ENCODE measurements around the gene CCR5AS.
"Not testable (repeated sequence)": the region's sequence is repeated elsewhere in the genome, so short reads cannot be mapped to it uniquely, and the experiment has no call there.

The CCR5AS gene

GRCh38 chr3:46395766-46396530 is 10.9 kb downstream of the CCR5AS start:
- H3K4me1 Mint-ChIP-seq: peaks cover 0 to 3% (median 0%) of the 10 kb centered on the region in 4 donors
- H3K27me3 ChIP-seq (ENCODE audit: insufficient read depth, low read length): no peaks in the 10 kb centered on the region
- POLR2A ChIA-PET (ENCODE audit: partially characterized antibody): no interaction called here
- no peak overlapping the region for H3K4me3 Mint-ChIP-seq
- intact Hi-C loops (cut with micrococcal nuclease): no loop called here
- no peak for DNase-seq
- H3K4me1 ChIP-seq (ENCODE audit: insufficient read depth, low read length): no peaks in the 10 kb centered on the region
- H3K9me3 ChIP-seq (ENCODE audit: control insufficient read depth in 1 of 2, low read length in 2 of 2): no peaks in the 10 kb centered on the region
- peak overlapping the region in 1 of 7 donors; percentile 11 for H3K27ac Mint-ChIP-seq
- H3K9me3 Mint-ChIP-seq: no peaks in the 10 kb centered on the region
- H3K4me3 ChIP-seq (ENCODE audit: low read length in 2 of 2): no peak overlapping the region
- H3K36me3 Mint-ChIP-seq: no peaks in the 10 kb centered on the region
- H3K36me3 ChIP-seq (ENCODE audit: insufficient read depth, low read length): no peaks in the 10 kb centered on the region
- H3K27ac ChIP-seq (ENCODE audit: low read depth, low read length): no peak overlapping the region
- CTCF ChIA-PET (ENCODE audit: partially characterized antibody): no interaction called here
- no peaks in the 10 kb centered on the region for H3K27me3 Mint-ChIP-seq

DNA sequence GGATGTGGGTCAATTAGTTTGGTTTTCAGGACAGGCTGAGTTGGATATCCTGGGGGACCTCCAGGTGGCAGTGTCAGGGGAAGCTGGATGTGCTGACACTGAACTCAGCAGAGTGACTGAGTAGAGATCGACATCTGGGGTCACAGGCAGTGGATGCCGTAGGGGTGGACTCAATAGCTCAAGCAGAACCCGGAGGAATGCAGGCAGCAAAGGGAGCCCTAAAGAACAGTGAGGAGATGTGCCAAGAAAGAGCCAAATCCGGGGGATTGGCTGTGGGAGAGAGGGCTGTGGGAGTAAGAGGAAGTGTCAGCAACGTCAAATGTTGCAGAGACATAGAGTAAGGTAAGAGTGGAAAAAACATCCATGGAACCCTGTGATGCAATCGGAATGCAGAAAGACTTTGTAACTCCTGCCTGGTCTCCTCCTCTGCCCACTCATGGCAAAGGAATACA is 11.6 kb downstream of the CCR5AS start:
- intact Hi-C loops (cut with micrococcal nuclease): no loop called here
- H3K4me3 Mint-ChIP-seq: no peak overlapping the region
- no peaks in the 10 kb centered on the region for H3K27me3 Mint-ChIP-seq
- no peaks in the 10 kb centered on the region for H3K9me3 ChIP-seq (ENCODE audit: control insufficient read depth in 1 of 2, low read length in 2 of 2)
- peaks cover 0 to 3% (median 0%) of the 10 kb centered on the region in 4 donors for H3K4me1 Mint-ChIP-seq
- DNase-seq: no peak
- H3K4me3 ChIP-seq (ENCODE audit: low read length in 2 of 2): no peak overlapping the region
- ChIA-PET POLR2A (ENCODE audit: partially characterized antibody) (no interaction called here), CTCF (ENCODE audit: partially characterized antibody) (interaction anchor here (0.6 kb wide), 1 partner anchor 88 kb away, joined by 3 read pairs; no protein-coding TSS in a partner anchor)
- peak overlapping the region in 1 of 7 donors; percentile 6 for H3K27ac Mint-ChIP-seq
- no peak overlapping the region for H3K27ac ChIP-seq (ENCODE audit: low read depth, low read length)
- H3K4me1 ChIP-seq (ENCODE audit: insufficient read depth, low read length): no peaks in the 10 kb centered on the region
- H3K36me3 ChIP-seq (ENCODE audit: insufficient read depth, low read length): no peaks in the 10 kb centered on the region
- no peaks in the 10 kb centered on the region for H3K36me3 Mint-ChIP-seq
- no peaks in the 10 kb centered on the region for H3K9me3 Mint-ChIP-seq
- H3K27me3 ChIP-seq (ENCODE audit: insufficient read depth, low read length): no peaks in the 10 kb centered on the region

DNA sequence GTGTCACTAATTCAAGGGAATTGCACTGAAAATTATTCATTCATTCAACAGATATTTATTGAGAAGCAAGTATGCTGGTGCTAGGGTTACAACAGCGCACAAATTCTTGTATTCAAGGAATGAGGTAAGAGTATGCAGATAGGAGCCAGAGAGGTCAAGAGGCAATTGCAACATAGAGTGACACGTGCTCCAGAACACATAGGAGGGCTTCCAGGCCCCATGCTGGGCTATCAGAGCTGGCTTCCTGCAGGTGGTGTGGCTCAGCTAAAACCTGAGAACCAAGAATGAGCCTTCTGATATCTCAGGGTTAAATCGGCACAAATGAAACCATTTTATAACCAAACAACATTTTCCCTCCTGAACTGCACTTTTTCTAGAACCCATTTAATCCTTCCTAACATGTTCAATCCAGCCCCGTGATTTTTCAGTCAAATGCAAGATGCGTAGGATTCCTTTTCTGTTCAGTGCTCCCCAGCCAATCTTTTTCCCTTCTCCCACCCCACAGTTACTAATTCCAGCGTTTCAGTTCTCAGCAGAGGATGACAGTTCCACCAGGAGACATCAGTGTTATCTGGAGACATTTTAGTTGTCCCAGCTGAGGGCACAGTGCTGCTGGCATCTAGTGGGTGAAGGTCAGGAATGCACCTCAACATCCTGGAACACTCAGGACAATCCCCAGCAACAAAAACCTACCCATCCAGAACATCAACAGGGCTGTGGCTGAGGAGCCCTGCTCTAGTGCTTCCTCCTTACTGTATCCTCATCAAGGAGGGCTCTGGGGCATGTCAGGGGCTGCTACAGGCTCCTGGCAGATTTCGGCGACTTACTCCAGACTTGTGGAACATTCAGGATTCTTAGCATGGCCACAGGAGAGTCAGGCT is 13.1 kb downstream of the CCR5AS start:
- Mint-ChIP-seq H3K9me3 (no peaks in the 10 kb centered on the region), H3K36me3 (no peaks in the 10 kb centered on the region), H3K27me3 (no peaks in the 10 kb centered on the region), H3K27ac (peak overlapping the region in 1 of 7 donors; percentile 52), H3K4me1 (peaks cover 0 to 3% (median 0%) of the 10 kb centered on the region in 4 donors), H3K4me3 (no peak overlapping the region)
- no peaks in the 10 kb centered on the region for H3K36me3 ChIP-seq (ENCODE audit: insufficient read depth, low read length)
- no peaks in the 10 kb centered on the region for H3K27me3 ChIP-seq (ENCODE audit: insufficient read depth, low read length)
- ChIA-PET CTCF (ENCODE audit: partially characterized antibody) (no interaction called here), POLR2A (ENCODE audit: partially characterized antibody) (no interaction called here)
- H3K27ac ChIP-seq (ENCODE audit: low read depth, low read length): no peak overlapping the region
- H3K4me1 ChIP-seq (ENCODE audit: insufficient read depth, low read length): no peaks in the 10 kb centered on the region
- DNase-seq: no peak
- no peak overlapping the region for H3K4me3 ChIP-seq (ENCODE audit: low read length in 2 of 2)
- H3K9me3 ChIP-seq (ENCODE audit: control insufficient read depth in 1 of 2, low read length in 2 of 2): no peaks in the 10 kb centered on the region
- intact Hi-C loops (cut with micrococcal nuclease): no loop called here

- Histone ChIP-seq H3K4me1 (ENCODE audit: insufficient read depth, low read length) (no peaks in the 10 kb centered on the region), H3K9me3 (ENCODE audit: control insufficient read depth in 1 of 2, low read length in 2 of 2) (no peaks in the 10 kb centered on the region), H3K27me3 (ENCODE audit: insufficient read depth, low read length) (no peaks in the 10 kb centered on the region), H3K4me3 (ENCODE audit: low read length in 2 of 2) (no peak overlapping the region), H3K27ac (ENCODE audit: low read depth, low read length) (no peak overlapping the region), H3K36me3 (ENCODE audit: insufficient read depth, low read length) (no peaks in the 10 kb centered on the region)
- no peak overlapping the region for H3K4me3 Mint-ChIP-seq
- H3K4me1 Mint-ChIP-seq: peaks cover 0 to 3% (median 0%) of the 10 kb centered on the region in 4 donors
- H3K36me3 Mint-ChIP-seq: no peaks in the 10 kb centered on the region
- ChIA-PET POLR2A (ENCODE audit: partially characterized antibody) (no interaction called here), CTCF (ENCODE audit: partially characterized antibody) (no interaction called here)
- no peak for DNase-seq
- H3K9me3 Mint-ChIP-seq: no peaks in the 10 kb centered on the region
- no peaks in the 10 kb centered on the region for H3K27me3 Mint-ChIP-seq
- peak overlapping the region in 1 of 7 donors; percentile 19 for H3K27ac Mint-ChIP-seq
- intact Hi-C loops (cut with micrococcal nuclease): no loop called here
Observed at GRCh38 chr3:46393011-46393410, 13.9 kb downstream of the CCR5AS start.

GRCh38 chr3:46391526-46391925 is 15.3 kb downstream of the CCR5AS start:
- H3K27me3 ChIP-seq (ENCODE audit: insufficient read depth, low read length); H3K9me3 Mint-ChIP-seq; intact Hi-C loops (cut with micrococcal nuclease); DNase-seq; H3K4me1 Mint-ChIP-seq; H3K36me3 ChIP-seq (ENCODE audit: insufficient read depth, low read length); CTCF ChIA-PET (ENCODE audit: partially characterized antibody); H3K4me3 ChIP-seq (ENCODE audit: low read length in 2 of 2); H3K36me3 Mint-ChIP-seq; POLR2A ChIA-PET (ENCODE audit: partially characterized antibody); H3K4me3 Mint-ChIP-seq; H3K27ac ChIP-seq (ENCODE audit: low read depth, low read length); H3K4me1 ChIP-seq (ENCODE audit: insufficient read depth, low read length); H3K27me3 Mint-ChIP-seq; H3K9me3 ChIP-seq (ENCODE audit: control insufficient read depth in 1 of 2, low read length in 2 of 2); H3K27ac Mint-ChIP-seq: not testable (repeated sequence)

DNA sequence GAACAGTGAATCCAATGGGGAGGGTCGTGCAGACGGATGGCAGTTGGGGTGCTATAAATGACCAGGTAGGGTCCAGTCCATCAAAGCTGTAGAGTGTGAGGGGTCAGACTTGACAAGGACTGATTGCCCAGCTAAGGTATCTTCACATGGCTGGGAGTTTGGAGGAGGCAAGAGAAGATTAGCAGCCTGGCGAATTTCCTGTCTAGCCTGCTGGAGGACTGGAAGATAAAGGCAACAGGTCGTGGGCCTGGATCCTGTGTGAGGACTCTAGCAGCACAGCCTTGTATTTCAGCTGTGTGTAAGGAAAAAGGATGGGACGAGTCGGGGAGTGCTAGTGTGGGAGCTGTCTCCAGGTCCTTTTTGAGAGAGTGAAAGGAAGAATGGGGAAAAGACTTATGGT is 17.6 kb downstream of the CCR5AS start:
- H3K4me3 Mint-ChIP-seq: no peak overlapping the region
- H3K9me3 ChIP-seq (ENCODE audit: control insufficient read depth in 1 of 2, low read length in 2 of 2): no peaks in the 10 kb centered on the region
- no peak overlapping the region for H3K4me3 ChIP-seq (ENCODE audit: low read length in 2 of 2)
- H3K4me1 Mint-ChIP-seq: peaks cover 0 to 3% (median 1%) of the 10 kb centered on the region in 4 donors
- peaks cover 0 to 3% of the 10 kb centered on the region in 2 donors for H3K36me3 Mint-ChIP-seq
- H3K9me3 Mint-ChIP-seq: peaks cover 0 to 3% (median 0%) of the 10 kb centered on the region in 8 donors
- ChIA-PET CTCF (ENCODE audit: partially characterized antibody) (no interaction called here), POLR2A (ENCODE audit: partially characterized antibody) (no interaction called here)
- no peaks in the 10 kb centered on the region for H3K36me3 ChIP-seq (ENCODE audit: insufficient read depth, low read length)
- no peak for DNase-seq
- H3K27ac ChIP-seq (ENCODE audit: low read depth, low read length): no peak overlapping the region
- H3K4me1 ChIP-seq (ENCODE audit: insufficient read depth, low read length): no peaks in the 10 kb centered on the region
- H3K27me3 ChIP-seq (ENCODE audit: insufficient read depth, low read length): no peaks in the 10 kb centered on the region
- H3K27ac Mint-ChIP-seq: no peak overlapping the region
- intact Hi-C loops (cut with micrococcal nuclease): no loop called here
- H3K27me3 Mint-ChIP-seq: no peaks in the 10 kb centered on the region

DNA sequence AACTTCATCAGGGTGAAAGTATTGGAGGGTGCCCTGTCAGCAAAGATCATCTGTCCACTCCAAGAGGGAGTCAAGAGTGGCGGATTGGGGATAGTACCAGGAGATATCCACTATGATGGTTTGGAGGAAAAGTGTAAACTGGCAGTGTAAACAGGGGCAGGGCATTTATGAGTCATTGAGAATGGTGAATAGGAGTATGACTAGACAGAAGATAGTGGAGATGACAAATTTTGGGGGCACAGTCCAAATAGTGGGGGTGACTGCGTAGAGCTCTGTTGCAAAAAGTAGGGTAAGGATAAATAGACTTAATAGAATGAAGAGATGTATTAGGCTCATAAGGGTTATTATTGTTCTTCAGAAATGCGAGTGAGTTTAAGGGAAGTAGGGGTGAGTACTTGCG is 18.0 kb downstream of the CCR5AS start:
- H3K27me3 Mint-ChIP-seq; H3K4me3 Mint-ChIP-seq; H3K4me1 ChIP-seq (ENCODE audit: insufficient read depth, low read length); H3K27ac Mint-ChIP-seq; DNase-seq; H3K9me3 Mint-ChIP-seq; H3K36me3 Mint-ChIP-seq; CTCF ChIA-PET (ENCODE audit: partially characterized antibody); intact Hi-C loops (cut with micrococcal nuclease); H3K4me3 ChIP-seq (ENCODE audit: low read length in 2 of 2); POLR2A ChIA-PET (ENCODE audit: partially characterized antibody); H3K27ac ChIP-seq (ENCODE audit: low read depth, low read length); H3K4me1 Mint-ChIP-seq; H3K36me3 ChIP-seq (ENCODE audit: insufficient read depth, low read length); H3K27me3 ChIP-seq (ENCODE audit: insufficient read depth, low read length); H3K9me3 ChIP-seq (ENCODE audit: control insufficient read depth in 1 of 2, low read length in 2 of 2): not testable (repeated sequence)
